Measurements from ENCODE around the gene IDH3G.

The IDH3G gene

GRCh38 chrX:153794018-153794896 is at the start of gene IDH3G, which contains the start of gene SSR4:
TSS of gene IDH3G (minus strand) at chrX:153794375. CDS start at chrX:153794326, 49 bp downstream.
TSS of gene SSR4 (plus strand) at chrX:153794668. CDS start at chrX:153794688, 20 bp downstream.
- peak; percentile 92 for DNase-seq
- Mint-ChIP-seq H3K4me3 (peak within 1 kb of the TSS; percentile 91), H3K9me3 (no peaks in the 10 kb centered on the region), H3K36me3 (ENCODE audit: low read depth) (peaks cover 62% of the 10 kb centered on the region), H3K4me1 (ENCODE audit: low read depth) (peaks cover 21% of the 10 kb centered on the region), H3K27ac (peak within 1 kb of the TSS; percentile 96), H3K27me3 (peaks cover 17% of the 10 kb centered on the region)

- no peaks in the 10 kb centered on the region for H3K4me1 Mint-ChIP-seq (ENCODE audit: low read depth)
- no peak overlapping the region for H3K4me3 Mint-ChIP-seq
- no peak for DNase-seq
- H3K9me3 Mint-ChIP-seq = no peaks in the 10 kb centered on the region
- no peaks in the 10 kb centered on the region for H3K36me3 Mint-ChIP-seq (ENCODE audit: low read depth)
- H3K27ac Mint-ChIP-seq = no peak overlapping the region
- H3K27me3 Mint-ChIP-seq = peaks cover 44% of the 10 kb centered on the region
Measured at GRCh38 chrX:153836921-153837320, 42.7 kb upstream of the IDH3G start.

- Mint-ChIP-seq H3K27me3 (peaks cover 41% of the 10 kb centered on the region), H3K27ac (no peak overlapping the region), H3K9me3 (no peaks in the 10 kb centered on the region), H3K4me3 (no peak overlapping the region), H3K36me3 (ENCODE audit: low read depth) (no peaks in the 10 kb centered on the region), H3K4me1 (ENCODE audit: low read depth) (peaks cover 3% of the 10 kb centered on the region)
- DNase-seq = no peak
Measured at GRCh38 chrX:153832728-153833127, 38.6 kb upstream of the IDH3G start.

- no peaks in the 10 kb centered on the region for H3K36me3 Mint-ChIP-seq (ENCODE audit: low read depth)
- peaks cover 44% of the 10 kb centered on the region for H3K27me3 Mint-ChIP-seq
- H3K27ac Mint-ChIP-seq = no peak overlapping the region
- H3K4me1 Mint-ChIP-seq (ENCODE audit: low read depth) = peaks cover 7% of the 10 kb centered on the region
- no peaks in the 10 kb centered on the region for H3K9me3 Mint-ChIP-seq
- no peak for DNase-seq
- no peak overlapping the region for H3K4me3 Mint-ChIP-seq
Measured at GRCh38 chrX:153831429-153832150, 37.4 kb upstream of the IDH3G start.

GRCh38 chrX:153830640-153831428 is 36.7 kb upstream of the IDH3G start:
- H3K9me3 Mint-ChIP-seq = no peaks in the 10 kb centered on the region
- peaks cover 44% of the 10 kb centered on the region for H3K27me3 Mint-ChIP-seq
- H3K36me3 Mint-ChIP-seq (ENCODE audit: low read depth) = no peaks in the 10 kb centered on the region
- no peak overlapping the region for H3K27ac Mint-ChIP-seq
- peaks cover 7% of the 10 kb centered on the region for H3K4me1 Mint-ChIP-seq (ENCODE audit: low read depth)
- peak overlapping the region; percentile 31 for H3K4me3 Mint-ChIP-seq
- no peak for DNase-seq

- Mint-ChIP-seq H3K4me1 (ENCODE audit: low read depth) (peaks cover 10% of the 10 kb centered on the region), H3K27me3 (peaks cover 52% of the 10 kb centered on the region), H3K9me3 (no peaks in the 10 kb centered on the region), H3K27ac (no peak within 1 kb of the TSS), H3K36me3 (ENCODE audit: low read depth) (no peaks in the 10 kb centered on the region), H3K4me3 (peak within 1 kb of the TSS; percentile 47)
- DNase-seq = no peak
Measured at GRCh38 chrX:153829799-153830639, 35.8 kb upstream of the IDH3G start, which contains the start of gene PDZD4. TSS of gene PDZD4 (minus strand) at chrX:153830544. CDS start at chrX:153830298, 246 bp downstream.

- no peak for DNase-seq
- no peaks in the 10 kb centered on the region for H3K9me3 Mint-ChIP-seq
- H3K4me3 Mint-ChIP-seq = peak overlapping the region; percentile 27
- H3K27me3 Mint-ChIP-seq = peaks cover 52% of the 10 kb centered on the region
- peaks cover 10% of the 10 kb centered on the region for H3K4me1 Mint-ChIP-seq (ENCODE audit: low read depth)
- no peaks in the 10 kb centered on the region for H3K36me3 Mint-ChIP-seq (ENCODE audit: low read depth)
- H3K27ac Mint-ChIP-seq = no peak overlapping the region
Measured at GRCh38 chrX:153829549-153829798, 35.3 kb upstream of the IDH3G start.

GRCh38 chrX:153828723-153829548 is 34.8 kb upstream of the IDH3G start:
- H3K27me3 Mint-ChIP-seq = peaks cover 57% of the 10 kb centered on the region
- no peak overlapping the region for H3K27ac Mint-ChIP-seq
- DNase-seq = no peak
- no peaks in the 10 kb centered on the region for H3K36me3 Mint-ChIP-seq (ENCODE audit: low read depth)
- H3K4me3 Mint-ChIP-seq = peak overlapping the region; percentile 27
- H3K4me1 Mint-ChIP-seq (ENCODE audit: low read depth) = peaks cover 10% of the 10 kb centered on the region
- no peaks in the 10 kb centered on the region for H3K9me3 Mint-ChIP-seq

GRCh38 chrX:153828308-153828707 is 34.1 kb upstream of the IDH3G start:
- Mint-ChIP-seq H3K36me3 (ENCODE audit: low read depth) (no peaks in the 10 kb centered on the region), H3K4me1 (ENCODE audit: low read depth) (peaks cover 10% of the 10 kb centered on the region), H3K4me3 (no peak overlapping the region), H3K9me3 (no peaks in the 10 kb centered on the region), H3K27me3 (peaks cover 62% of the 10 kb centered on the region), H3K27ac (no peak overlapping the region)
- DNase-seq = no peak

- Mint-ChIP-seq H3K4me3 (no peak overlapping the region), H3K4me1 (ENCODE audit: low read depth) (peaks cover 10% of the 10 kb centered on the region), H3K9me3 (no peaks in the 10 kb centered on the region), H3K27me3 (peaks cover 58% of the 10 kb centered on the region), H3K27ac (no peak overlapping the region), H3K36me3 (ENCODE audit: low read depth) (no peaks in the 10 kb centered on the region)
- no peak for DNase-seq
Measured at GRCh38 chrX:153827903-153828302, 33.7 kb upstream of the IDH3G start.

GRCh38 chrX:153827016-153827415 is 32.8 kb upstream of the IDH3G start:
- Mint-ChIP-seq H3K9me3 (no peaks in the 10 kb centered on the region), H3K4me1 (ENCODE audit: low read depth) (peaks cover 18% of the 10 kb centered on the region), H3K36me3 (ENCODE audit: low read depth) (no peaks in the 10 kb centered on the region), H3K4me3 (no peak overlapping the region), H3K27ac (no peak overlapping the region), H3K27me3 (peaks cover 61% of the 10 kb centered on the region)
- no peak for DNase-seq

- DNase-seq = no peak
- Mint-ChIP-seq H3K27ac (no peak overlapping the region), H3K36me3 (ENCODE audit: low read depth) (no peaks in the 10 kb centered on the region), H3K4me3 (no peak overlapping the region), H3K4me1 (ENCODE audit: low read depth) (peaks cover 33% of the 10 kb centered on the region), H3K9me3 (no peaks in the 10 kb centered on the region), H3K27me3 (peaks cover 57% of the 10 kb centered on the region)
Measured at GRCh38 chrX:153825042-153825441, 30.9 kb upstream of the IDH3G start.

GRCh38 chrX:153824348-153824747 is 30.2 kb upstream of the IDH3G start:
- H3K36me3 Mint-ChIP-seq (ENCODE audit: low read depth) = no peaks in the 10 kb centered on the region
- H3K27me3 Mint-ChIP-seq = peaks cover 63% of the 10 kb centered on the region
- no peak overlapping the region for H3K27ac Mint-ChIP-seq
- peaks cover 38% of the 10 kb centered on the region for H3K4me1 Mint-ChIP-seq (ENCODE audit: low read depth)
- H3K4me3 Mint-ChIP-seq = no peak overlapping the region
- H3K9me3 Mint-ChIP-seq = no peaks in the 10 kb centered on the region
- DNase-seq = no peak
